ENCODE results near the gene TRAF7.
"Not testable (repeated sequence)": the region's sequence is repeated elsewhere in the genome, so short reads cannot be mapped to it uniquely, and the experiment has no call there.

GRCh38 chr16:2110332-2111008 is 45.1 kb upstream of the TRAF7 start:
- TF ChIP-seq CTCF (conservative IDR thresholded peaks at IDR 0.05 in 1 of 2, IDR thresholded peaks at IDR 0.05 in 1 of 2; ENCODE audit: extremely low read depth in 1 of 2, insufficient read depth in 1 of 2, low read depth in 1 of 2, low read length in 2 of 2); EZH2 (IDR thresholded peaks at IDR 0.05; ENCODE audit: borderline replicate concordance, low read length): not testable (repeated sequence)

All from mammary epithelial cell (primary cell).